Mesodermal cell (in vitro differentiated cells): ENCODE measurements around the gene UBR1. TPM values are rescaled to one million over a fixed set of nuclear protein-coding genes. Genes with fewer than 3 reads are reported as not detected.

ENCODE experiments used
- H3K27ac ChIP-seq: 2 replicates; pipeline ENCODE4 v1.7.0; 2013; ENCODE audit warnings: mild to moderate bottlenecking, low read depth, low read length, moderate library complexity; ENCODE audit not compliant: severe bottlenecking
- H3K36me3 ChIP-seq: 2 replicates; pipeline ENCODE4 v1.7.1; 2013; ENCODE audit warnings: mild to moderate bottlenecking, low read length, moderate library complexity; ENCODE audit not compliant: control insufficient read depth, insufficient read depth
- H3K4me1 ChIP-seq: one replicate; pipeline ENCODE4 v1.7.1; 2013; ENCODE audit warnings: mild to moderate bottlenecking, low read length; ENCODE audit not compliant: insufficient read depth, control insufficient read depth, poor library complexity, severe bottlenecking
- H3K4me3 ChIP-seq: 2 replicates; pipeline ENCODE4 v1.7.0; 2013; ENCODE audit warnings: low read length, control low read depth, mild to moderate bottlenecking; ENCODE audit not compliant: insufficient read depth, poor library complexity, severe bottlenecking; ENCODE audit errors: extremely low read depth
- H3K9me3 ChIP-seq: 2 replicates; pipeline ENCODE4 v1.7.1; 2013; ENCODE audit warnings: mild to moderate bottlenecking, low read length, moderate library complexity; ENCODE audit not compliant: control insufficient read depth
- WGBS, 2 experiments: methylation state at CpG; one replicate each; pipeline ENCODE4 v1.1.5; 2013; ENCODE audit warnings: missing lambda C conversion rate in 2 of 2; ENCODE audit not compliant: insufficient coverage in 2 of 2; 5-methylcytosine and 5-hydroxymethylcytosine counted together
- polyA plus RNA-seq, 2 experiments: library from polyadenylated mRNA; stranded (reverse); fragments of 50-300 nt; gene quantifications; one replicate each; pipeline ENCODE4 v1.2.3, GENCODE V29; 2013

Gene UBR1
- polyA plus RNA-seq (2013, experiment 1 of 2): 15.0 TPM
- 15.4 TPM for polyA plus RNA-seq (2013, experiment 2 of 2)

GRCh38 chr15:43105778-43106485 lies at the start of gene UBR1:
Gene UBR1, minus strand, starts transcription at chr15:43106038. Its CDS starts 16 bp downstream, at chr15:43106022.
- H3K27ac ChIP-seq: peak within 1 kb of the TSS; percentile 76

GRCh38 chr15:43153269-43153668 lies 47.4 kb upstream of the UBR1 start:
- Histone ChIP-seq H3K4me1 (peaks cover 4% of the 10 kb centered on the region), H3K27ac (no peak overlapping the region), H3K9me3 (no peaks in the 10 kb centered on the region), H3K36me3 (no peaks in the 10 kb centered on the region), H3K4me3 (no peak overlapping the region)

More at GRCh38 chr15:43105778-43106485, at the start of gene UBR1:
- Histone ChIP-seq H3K4me1 (peaks cover 4% of the 10 kb centered on the region), H3K9me3 (no peaks in the 10 kb centered on the region), H3K36me3 (peaks cover 33% of the 10 kb centered on the region), H3K4me3 (peak within 1 kb of the TSS; percentile 89)
- WGBS, 2 experiments: 0% methylated on average over 18 to 24 of the region's 33 CpGs

DNA sequence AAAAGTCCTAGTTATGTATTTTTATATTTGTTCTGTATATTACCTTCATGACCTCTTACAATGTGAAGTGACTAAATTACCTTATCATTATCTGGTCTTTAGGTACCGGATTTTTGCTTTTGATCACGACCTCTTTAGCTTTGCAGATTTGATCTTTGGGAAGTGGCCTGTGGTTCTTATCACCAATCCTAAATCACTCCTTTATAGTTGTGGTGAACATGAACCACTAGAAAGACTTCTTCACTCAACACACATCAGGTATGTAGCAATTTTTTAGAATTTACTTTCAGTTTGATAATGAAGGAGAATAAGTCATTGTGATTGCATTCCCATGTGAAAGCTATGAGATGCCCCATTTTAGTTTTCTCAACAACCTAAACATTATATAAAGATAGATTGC lies 45.9 kb upstream of the UBR1 start:
- Histone ChIP-seq H3K9me3 (no peaks in the 10 kb centered on the region), H3K27ac (no peak overlapping the region), H3K4me3 (no peak overlapping the region), H3K36me3 (no peaks in the 10 kb centered on the region), H3K4me1 (peaks cover 4% of the 10 kb centered on the region)
- no CpG with 5 or more reads among the region's 2 CpGs for WGBS, 2 experiments

GRCh38 chr15:43150191-43150929 lies 44.5 kb upstream of the UBR1 start:
- H3K36me3 ChIP-seq: no peaks in the 10 kb centered on the region
- H3K4me1 ChIP-seq: peaks cover 4% of the 10 kb centered on the region
- 100% methylated on average over 1 to 2 of the region's 5 CpGs for WGBS, 2 experiments
- H3K9me3 ChIP-seq: no peaks in the 10 kb centered on the region
- H3K27ac ChIP-seq: peak overlapping the region; percentile 70
- no peak overlapping the region for H3K4me3 ChIP-seq

- H3K4me1 ChIP-seq: peaks cover 8% of the 10 kb centered on the region
- WGBS, 2 experiments: 100% methylated on average over 1 of the region's 5 CpGs; no CpG with 5 or more reads in 1 of the 2 experiments
Measured at GRCh38 chr15:43146184-43146583, 40.3 kb upstream of the UBR1 start.

DNA sequence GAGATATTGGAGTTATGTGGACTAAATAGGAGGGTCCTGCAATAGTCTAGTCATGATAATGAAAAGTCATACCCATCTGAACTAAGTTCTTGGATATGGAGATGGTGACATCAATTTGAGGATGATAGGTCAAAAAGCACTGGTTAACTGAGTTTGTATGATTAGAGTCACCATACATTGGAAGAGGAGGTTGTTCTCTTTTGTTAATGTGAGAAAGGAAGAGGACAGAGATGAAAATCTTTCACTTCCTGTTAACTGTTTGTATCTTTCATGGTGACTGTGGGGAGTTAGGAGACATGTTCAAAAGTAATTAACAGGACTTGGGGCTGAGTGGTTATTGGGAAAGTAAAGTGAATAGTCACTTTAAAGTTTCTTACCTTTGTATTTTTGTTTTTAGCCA lies 38.7 kb upstream of the UBR1 start:
- H3K9me3 ChIP-seq: no peaks in the 10 kb centered on the region
- no peaks in the 10 kb centered on the region for H3K36me3 ChIP-seq
- no peak overlapping the region for H3K27ac ChIP-seq
- peaks cover 4% of the 10 kb centered on the region for H3K4me1 ChIP-seq
- no peak overlapping the region for H3K4me3 ChIP-seq

More at GRCh38 chr15:43146184-43146583, 40.3 kb upstream of the UBR1 start:
- no peaks in the 10 kb centered on the region for H3K36me3 ChIP-seq
- no peak overlapping the region for H3K27ac ChIP-seq
- no peaks in the 10 kb centered on the region for H3K9me3 ChIP-seq
- H3K4me3 ChIP-seq: no peak overlapping the region

- no peak overlapping the region for H3K4me3 ChIP-seq
- H3K4me1 ChIP-seq: peaks cover 4% of the 10 kb centered on the region
- no peaks in the 10 kb centered on the region for H3K9me3 ChIP-seq
- 71% methylated on average over 1 of the region's 4 CpGs; no CpG with 5 or more reads in 1 of the 2 experiments for WGBS, 2 experiments
- H3K27ac ChIP-seq: no peak overlapping the region
- H3K36me3 ChIP-seq: no peaks in the 10 kb centered on the region
Measured at GRCh38 chr15:43143203-43143941, 37.5 kb upstream of the UBR1 start.

- Histone ChIP-seq H3K36me3 (no peaks in the 10 kb centered on the region), H3K9me3 (no peaks in the 10 kb centered on the region), H3K4me3 (no peak overlapping the region), H3K4me1 (no peaks in the 10 kb centered on the region), H3K27ac (no peak overlapping the region)
- WGBS, 2 experiments: 64% methylated on average over 3 of the region's 3 CpGs; no CpG with 5 or more reads in 1 of the 2 experiments
Measured at GRCh38 chr15:43135351-43135750, 29.5 kb upstream of the UBR1 start.

- Histone ChIP-seq H3K9me3 (no peaks in the 10 kb centered on the region), H3K4me1 (no peaks in the 10 kb centered on the region), H3K27ac (no peak overlapping the region), H3K4me3 (peak overlapping the region; percentile 55), H3K36me3 (no peaks in the 10 kb centered on the region)
- WGBS, 2 experiments: 28 to 29% methylated on average over 7 to 8 of the region's 12 CpGs
Measured at GRCh38 chr15:43134157-43134635, 28.4 kb upstream of the UBR1 start.

DNA sequence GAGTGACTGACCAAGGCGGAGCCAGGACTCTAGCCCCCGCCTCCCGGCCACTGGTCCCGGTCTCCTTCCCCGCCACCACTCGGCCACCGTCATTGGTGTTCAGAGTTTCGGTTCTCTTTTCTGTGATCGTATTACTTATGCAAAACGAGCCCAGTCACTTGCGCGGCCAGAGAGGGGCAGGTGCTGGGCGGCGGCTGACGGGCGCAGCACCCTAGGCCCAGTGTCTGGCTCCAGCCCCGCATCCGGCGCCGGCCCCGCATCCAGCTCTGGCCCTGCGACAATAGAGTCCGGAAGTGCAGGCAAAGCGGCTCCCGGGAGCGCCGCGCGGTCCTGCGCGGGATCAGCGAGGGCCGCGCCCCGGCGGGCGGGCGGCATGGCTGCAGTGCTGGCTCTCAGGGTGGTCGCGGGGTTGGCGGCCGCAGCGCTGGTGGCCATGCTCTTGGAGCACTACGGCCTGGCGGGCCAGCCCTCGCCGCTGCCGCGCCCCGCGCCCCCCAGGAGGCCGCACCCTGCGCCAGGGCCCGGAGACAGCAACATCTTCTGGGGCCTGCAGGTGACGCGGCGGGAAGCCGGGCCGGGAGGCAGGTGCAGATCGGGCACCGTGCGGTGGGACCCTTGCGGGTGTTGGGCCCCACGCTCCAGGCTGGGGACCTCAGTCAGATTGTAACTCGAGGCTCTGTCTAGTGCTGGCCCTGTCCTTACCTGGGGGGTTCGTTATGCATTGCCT lies 27.8 kb upstream of the UBR1 start, which contains the start of gene TMEM62:
TSS of gene TMEM62 (plus strand) at position 157 of the 727 bp plus-strand sequence. CDS start at position 374, 217 bp downstream.
- 1% methylated on average over 44 to 53 of the region's 66 CpGs for WGBS, 2 experiments
- H3K27ac ChIP-seq: no peak within 1 kb of the TSS
- H3K36me3 ChIP-seq: no peaks in the 10 kb centered on the region
- peak within 1 kb of the TSS; percentile 55 for H3K4me3 ChIP-seq
- peaks cover 4% of the 10 kb centered on the region for H3K9me3 ChIP-seq
- no peaks in the 10 kb centered on the region for H3K4me1 ChIP-seq
